B cell (primary cell): ENCODE measurements around the gene STXBP4. TPM values are rescaled to one million over a fixed set of nuclear protein-coding genes. Genes with fewer than 3 reads are reported as not detected.

Source experiments
- ATAC-seq: fragments of 200-7000 bp; cut with Tn5 transposase; one replicate; pipeline ENCODE4 v1.10.0; 2021; ENCODE audit warnings: low read depth, mild to moderate bottlenecking, moderate number of reproducible peaks, moderate library complexity
- CTCF ChIA-PET: fragments of 350-600 bp; sonication (Branson Sonifier 250); formaldehyde crosslinking; loops from one replicate; lab custom pipeline; 2021; ENCODE audit warnings: antibody characterized with exemption, inconsistent platforms; lab: Charles Lee
- POLR2A ChIA-PET: fragments of 350-600 bp; sonication (Branson Sonifier 250); formaldehyde crosslinking; loops from one replicate; lab custom pipeline; 2021; ENCODE audit warnings: antibody characterized with exemption; lab: Charles Lee
- DNase-seq: peaks from one replicate; pipeline ENCODE4 v3.0.0; 2013
- H2AFZ ChIP-seq: 2 replicates; pipeline ENCODE4 v1.6.1; 2012; ENCODE audit warnings: mild to moderate bottlenecking, low read depth, low read length; ENCODE audit not compliant: insufficient read depth, poor library complexity, severe bottlenecking
- H3K27ac ChIP-seq, 2 donors: 1 replicate in 1 of 2; 2 replicates in 1 of 2; pipeline ENCODE4 v1.5.1; 2012 to 2013; ENCODE audit warnings: low read length in 2 of 2, mild to moderate bottlenecking in 2 of 2, moderate library complexity in 1 of 2
- H3K27me3 ChIP-seq, 4 experiments: fragments of 200-600 bp in 1 of 4; sonication (generic) in 1 of 4; replicated peaks in 1 of 4; 1 replicate in 2 of 4; 2 replicates in 2 of 4; pipeline versions ENCODE4 v1.6.1 to v1.7.0; 2013 to 2016; ENCODE audit warnings: low read length in 3 of 4, mild to moderate bottlenecking in 2 of 4, mixed read lengths in 1 of 4, moderate library complexity in 1 of 4; ENCODE audit not compliant: insufficient read depth in 4 of 4, control insufficient read depth in 3 of 4; ENCODE audit errors: control extremely low read depth in 1 of 4
- H3K36me3 ChIP-seq, 2 experiments: replicated peaks in 1 of 2; 1 replicate in 1 of 2; 2 replicates in 1 of 2; pipeline versions ENCODE4 v1.6.1 to v1.7.1; 2013; ENCODE audit warnings: low read length in 1 of 2; ENCODE audit not compliant: insufficient read depth in 2 of 2, control insufficient read depth in 1 of 2; ENCODE audit errors: control extremely low read depth in 1 of 2, extremely low read depth in 1 of 2
- H3K4me1 ChIP-seq, 2 donors: fragments of 200-600 bp in 1 of 2; sonication (generic) in 1 of 2; 1 replicate in 1 of 2; 2 replicates in 1 of 2; pipeline versions ENCODE4 v1.5.1 to v1.6.1; 2013 to 2017; ENCODE audit warnings: low read length in 2 of 2; ENCODE audit not compliant: control insufficient read depth in 2 of 2, insufficient read depth in 2 of 2
- H3K4me2 ChIP-seq: replicated peaks from 2 replicates; pipeline ENCODE3; 2012; ENCODE audit warnings: mild to moderate bottlenecking, low read depth, low read length; ENCODE audit not compliant: poor library complexity, severe bottlenecking
- H3K4me3 ChIP-seq, 5 experiments: fragments of 200-600 bp in 1 of 5; sonication (generic) in 1 of 5; 1 replicate in 3 of 5; 2 replicates in 2 of 5; pipeline versions ENCODE4 v1.5.1 to v1.7.0; 2011 to 2016; ENCODE audit warnings: low read length in 4 of 5, mild to moderate bottlenecking in 4 of 5, low read depth in 2 of 5, control low read depth in 1 of 5, moderate library complexity in 1 of 5; ENCODE audit not compliant: insufficient read depth in 1 of 5; ENCODE audit errors: control extremely low read depth in 1 of 5, extremely low read depth in 1 of 5
- H3K79me2 ChIP-seq: fragments of 200-600 bp; sonication (generic); one replicate; pipeline ENCODE4 v1.6.0; 2016; ENCODE audit warnings: low read length; ENCODE audit not compliant: control insufficient read depth, insufficient read depth
- H3K9ac ChIP-seq: fragments of 200-600 bp; sonication (generic); 2 replicates; pipeline ENCODE4 v1.6.1; 2017; ENCODE audit warnings: mild to moderate bottlenecking, low read length, moderate library complexity
- H3K9me3 ChIP-seq, 3 donors: one replicate each; pipeline versions ENCODE4 v1.6.1 to v1.7.1; 2013; ENCODE audit warnings: low read length in 2 of 3; ENCODE audit not compliant: control insufficient read depth in 2 of 3, insufficient read depth in 1 of 3; ENCODE audit errors: control extremely low read depth in 1 of 3
- H4K20me1 ChIP-seq: 2 replicates; pipeline ENCODE4 v1.6.0; 2012; ENCODE audit warnings: mild to moderate bottlenecking, low read length; ENCODE audit not compliant: insufficient read depth, control insufficient read depth, poor library complexity, severe bottlenecking
- H3K27ac Mint-ChIP-seq: one replicate; pipeline ENCODE4 v1.8.0; 2021; ENCODE audit warnings: mixed read lengths
- H3K27me3 Mint-ChIP-seq: one replicate; pipeline ENCODE4 v1.8.0; 2021; ENCODE audit warnings: mixed read lengths
- H3K4me1 Mint-ChIP-seq: one replicate; pipeline ENCODE4 v1.8.0; 2021; ENCODE audit warnings: mixed read lengths
- H3K4me3 Mint-ChIP-seq: one replicate; pipeline ENCODE4 v1.8.0; 2021; ENCODE audit warnings: mixed read lengths
- H3K9me3 Mint-ChIP-seq: one replicate; pipeline ENCODE4 v1.8.0; 2022; ENCODE audit warnings: mixed read lengths; ENCODE audit not compliant: insufficient read depth
- CTCF ChIP-seq: fragments of 200-600 bp; IDR thresholded peaks from one replicate; pipeline ENCODE4 v1.8.0; 2022; ENCODE audit warnings: antibody characterized with exemption, mild to moderate bottlenecking
- EZH2 ChIP-seq: IDR thresholded peaks from 2 replicates; pipeline ENCODE4 v1.6.1; 2012; ENCODE audit warnings: borderline replicate concordance, low read depth, mild to moderate bottlenecking, moderate library complexity, low read length; ENCODE audit not compliant: insufficient read depth, poor library complexity, severe bottlenecking
- WGBS: methylation state at CpG from one replicate; pipeline ENCODE4 v1.1.5; 2013; ENCODE audit warnings: missing lambda C conversion rate; ENCODE audit not compliant: insufficient coverage; 5-methylcytosine and 5-hydroxymethylcytosine counted together
- intact Hi-C: fragments of 100-400 bp; cut with micrococcal nuclease; formaldehyde crosslinking; loops from one replicate; pipeline ENCODE4 v1.10.0; 2022
- polyA plus RNA-seq: library from polyadenylated mRNA; depleted of rRNA; stranded (reverse); fragments of >200 nt; gene quantifications from 2 replicates; pipeline ENCODE4 v1.2.3, GENCODE V29; 2012
- total RNA-seq, 2 donors: library from RNA; stranded (reverse); fragments of 120-200 nt in 1 of 2; gene quantifications; 1 replicate in 1 of 2; 2 replicates in 1 of 2; pipeline versions ENCODE4 v1.2.3 to v1.2.4, GENCODE V29; 2013 to 2022

STXBP4 gene
- total and polyA plus RNA-seq, 2 donors (not counting 1 experiment from before 2014, with no cell fraction given): 1.2 to 11.4 TPM

DNA sequence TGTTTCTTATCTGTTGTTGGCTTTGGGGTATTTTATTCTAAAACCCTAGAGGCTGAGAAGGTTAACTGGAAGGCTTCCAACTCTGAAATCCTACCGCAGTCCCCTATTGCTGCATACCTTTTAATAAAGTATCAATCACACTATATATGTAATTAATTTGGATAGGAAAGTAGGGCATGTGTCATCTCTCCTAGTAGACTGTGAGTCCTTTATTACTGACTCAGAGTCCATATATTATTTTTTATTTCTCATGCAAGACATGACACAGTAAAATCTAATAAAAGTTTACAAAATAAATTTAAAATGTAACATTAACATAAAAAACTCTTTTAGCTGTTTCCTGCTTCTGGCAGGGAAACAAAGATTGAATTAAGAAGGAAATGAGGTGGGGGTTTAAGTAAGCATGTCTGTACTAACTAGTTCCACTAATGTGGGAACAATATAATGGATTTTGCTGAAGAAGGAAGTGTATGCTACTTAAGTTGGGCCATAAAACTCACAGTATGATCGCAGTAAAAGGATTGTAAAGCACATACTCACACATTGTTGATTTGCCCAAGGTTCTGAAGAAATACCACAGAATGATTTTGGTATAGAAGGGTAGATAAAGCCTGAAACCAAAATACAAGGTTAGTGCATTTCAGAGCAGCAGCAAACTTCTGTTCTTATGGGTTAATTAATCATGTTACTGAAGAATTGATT is 198.6 kb downstream of the STXBP4 start:
- no peaks in the 10 kb centered on the region for H3K9me3 ChIP-seq
- H3K9ac ChIP-seq: no peak overlapping the region
- H3K27ac ChIP-seq: no peak overlapping the region
- Mint-ChIP-seq H3K4me1 (peaks cover 23% of the 10 kb centered on the region), H3K9me3 (no peaks in the 10 kb centered on the region), H3K27me3 (no peaks in the 10 kb centered on the region), H3K27ac (no peak overlapping the region), H3K4me3 (no peak overlapping the region)
- no peak overlapping the region for H2AFZ ChIP-seq
- H3K4me1 ChIP-seq: peaks cover 9 to 11% of the 10 kb centered on the region in 2 donors
- intact Hi-C loops: no loop called here
- ATAC-seq (no peak), DNase-seq (no peak)
- no peaks in the 10 kb centered on the region for H4K20me1 ChIP-seq
- ChIA-PET POLR2A (no interaction called here), CTCF (no interaction called here)
- no peak overlapping the region for H3K4me3 ChIP-seq
- no peak overlapping the region for H3K4me2 ChIP-seq
- no peaks in the 10 kb centered on the region for H3K79me2 ChIP-seq
- no peaks in the 10 kb centered on the region for H3K36me3 ChIP-seq
- WGBS: no CpG with 5 or more reads among the region's 2 CpGs
- no peak for TF ChIP-seq EZH2
- no peak for TF ChIP-seq CTCF
- no peaks in the 10 kb centered on the region for H3K27me3 ChIP-seq

DNA sequence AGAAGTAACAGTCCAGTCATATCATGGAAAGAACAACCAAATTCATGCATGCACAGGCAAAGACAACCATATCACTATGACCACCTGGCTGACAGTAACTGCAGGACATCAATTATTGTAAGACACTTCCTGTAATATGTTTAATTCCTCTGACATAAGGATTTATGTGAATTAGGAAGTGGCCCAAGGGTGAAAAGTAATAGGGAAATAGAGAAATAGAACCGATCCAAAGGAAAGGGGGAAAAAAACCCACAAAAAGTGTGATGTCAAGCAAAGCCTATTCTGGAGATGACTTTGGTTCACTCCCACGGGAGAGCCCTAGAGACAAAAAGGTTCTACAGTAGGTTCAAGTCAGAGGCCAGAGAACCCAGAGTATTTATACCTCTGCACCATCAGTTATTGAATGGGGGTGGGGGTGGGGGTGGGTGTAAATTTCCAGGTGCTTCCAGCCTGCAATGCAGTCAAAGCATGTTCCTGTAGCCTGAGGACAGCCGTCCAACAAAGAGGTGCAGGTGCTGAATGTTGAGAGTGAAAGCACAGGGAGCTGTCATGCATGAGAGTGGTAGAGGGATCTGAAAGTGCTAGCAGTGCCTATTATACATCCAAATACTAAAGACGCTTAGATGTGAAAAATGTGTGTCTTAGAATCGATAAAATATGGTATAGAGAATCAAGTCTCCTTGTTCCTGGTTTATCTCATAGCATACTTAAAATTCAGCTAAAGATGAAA is 200.6 kb downstream of the STXBP4 start:
- Mint-ChIP-seq H3K27me3 (no peaks in the 10 kb centered on the region), H3K4me1 (peaks cover 25% of the 10 kb centered on the region), H3K27ac (peak overlapping the region; percentile 11), H3K4me3 (no peak overlapping the region), H3K9me3 (no peaks in the 10 kb centered on the region)
- H3K9me3 ChIP-seq: peaks cover 0 to 2% (median 0%) of the 10 kb centered on the region in 3 donors
- intact Hi-C loops: no loop called here
- WGBS: 4% methylated on average over 2 of the region's 5 CpGs
- no peak for TF ChIP-seq EZH2
- TF ChIP-seq CTCF: no peak
- ChIA-PET CTCF (no interaction called here), POLR2A (no interaction called here)
- no peaks in the 10 kb centered on the region for H3K27me3 ChIP-seq
- H2AFZ ChIP-seq: no peak overlapping the region
- DNase-seq (peak; percentile 47), ATAC-seq (peak; percentile 58)
- H3K79me2 ChIP-seq: no peaks in the 10 kb centered on the region
- no peaks in the 10 kb centered on the region for H4K20me1 ChIP-seq
- H3K36me3 ChIP-seq: no peaks in the 10 kb centered on the region
- peak overlapping the region; percentile 9 for H3K4me2 ChIP-seq
- H3K4me1 ChIP-seq: peaks cover 11 to 12% of the 10 kb centered on the region in 2 donors
- H3K27ac ChIP-seq: no peak overlapping the region
- no peak overlapping the region for H3K9ac ChIP-seq
- no peak overlapping the region for H3K4me3 ChIP-seq
